Ammon's horn (tissue), 1 donor: Measurements from ENCODE around the gene TSHZ3.

Source experiments
- DNase-seq: peaks from one replicate; pipeline ENCODE4 v3.0.0-alpha.2; 2016; ENCODE audit warnings: low spot score

Gene TSHZ3

DNA sequence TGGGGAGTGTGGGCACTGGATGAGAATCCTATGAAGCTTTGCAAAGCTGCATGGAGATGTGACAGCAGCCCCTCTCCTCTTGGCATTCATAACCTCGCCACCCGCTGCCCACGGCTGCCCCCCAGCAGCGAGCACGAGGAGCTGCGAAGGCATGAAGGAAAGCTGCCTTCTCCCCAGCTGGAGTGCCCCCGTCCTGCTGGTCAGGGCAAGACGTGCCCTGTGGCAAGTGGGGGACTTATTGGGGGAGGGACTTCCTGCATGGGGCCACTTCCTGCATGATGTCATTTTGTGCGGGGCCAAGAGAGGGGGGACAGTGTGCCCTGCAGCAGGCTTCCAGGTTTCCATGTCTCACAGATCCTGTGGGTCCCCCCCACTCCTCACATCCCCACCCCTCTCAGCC, 85.9 kb downstream of the TSHZ3 start:
- no peak for DNase-seq

DNA sequence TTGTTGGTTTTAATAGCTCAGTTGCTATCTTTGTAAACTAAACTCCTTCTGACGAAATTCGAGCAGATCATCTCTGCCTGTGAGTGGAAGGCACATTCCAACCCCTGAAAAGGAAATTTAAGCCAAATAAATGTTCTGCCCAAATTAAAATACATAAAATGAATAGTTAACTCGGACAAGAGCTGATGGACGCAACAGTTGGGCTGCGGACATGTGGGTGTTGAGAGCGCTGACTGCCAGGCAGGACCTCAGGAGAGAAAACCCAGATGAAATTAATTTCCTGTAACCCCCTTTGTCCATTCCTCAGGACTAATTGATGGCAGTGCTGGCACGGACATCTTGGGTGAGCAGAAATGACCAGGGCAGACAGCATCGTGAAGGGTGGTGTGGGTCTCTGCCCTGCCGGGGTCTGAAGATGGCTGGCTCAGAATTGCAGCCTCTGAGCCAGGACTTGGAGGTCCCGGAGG, 86.5 kb downstream of the TSHZ3 start:
- DNase-seq = no peak

DNA sequence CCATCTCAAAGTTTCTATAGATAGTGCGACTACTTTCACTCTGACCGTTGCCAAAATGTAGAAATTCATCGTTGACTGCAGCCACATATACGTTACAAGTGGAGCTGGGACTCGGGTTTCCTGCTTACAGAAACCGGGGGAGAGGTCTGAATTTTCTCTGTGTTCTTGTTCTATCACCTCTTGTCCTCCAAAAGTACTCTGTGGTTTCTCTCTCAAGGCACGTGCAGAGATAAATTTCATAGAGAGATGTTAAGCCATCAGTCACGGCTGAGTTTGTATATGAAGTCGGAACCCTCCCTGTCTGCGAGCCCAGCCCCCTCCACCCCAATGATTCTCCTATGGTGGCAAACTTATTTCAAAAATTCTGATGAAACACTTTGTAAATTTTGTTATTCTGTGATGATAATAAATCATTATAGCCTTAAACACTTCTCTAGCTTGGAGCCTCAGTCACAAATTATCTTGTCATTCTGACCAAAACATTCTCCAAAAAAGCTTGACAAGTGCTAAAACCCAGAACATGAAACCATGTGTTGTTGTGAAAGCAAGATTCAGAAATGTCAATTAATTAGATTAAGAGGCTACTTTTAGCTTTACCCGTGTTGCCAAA, 87.5 kb downstream of the TSHZ3 start:
- DNase-seq = no peak

DNA sequence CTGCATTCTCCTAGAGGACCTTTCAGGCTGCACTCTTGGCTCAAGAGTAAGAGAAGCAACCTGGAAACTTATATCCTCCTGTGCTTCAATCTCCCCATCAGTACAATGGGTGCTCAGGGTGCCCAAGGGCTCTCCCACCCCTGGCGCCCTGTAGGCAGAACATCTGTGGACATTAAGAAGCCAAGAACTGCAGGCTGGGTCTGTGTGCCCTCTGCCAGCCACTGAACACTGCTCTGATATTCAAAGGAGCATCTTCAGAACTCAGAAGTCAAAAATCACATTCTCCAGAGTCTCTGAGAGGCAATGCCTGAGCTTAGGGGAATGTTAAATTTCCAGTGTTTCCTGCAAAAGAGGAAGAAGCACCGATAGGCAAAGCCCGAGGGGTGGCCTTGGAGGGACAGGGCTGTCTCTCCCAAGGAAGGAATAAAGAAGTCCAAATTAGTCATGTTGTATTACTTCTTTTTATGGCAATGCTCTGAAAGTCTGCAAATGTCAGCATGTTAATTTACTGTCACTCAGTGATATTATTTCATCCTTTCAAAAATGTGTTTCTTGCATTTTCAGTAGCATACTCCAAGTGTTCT, 88.1 kb downstream of the TSHZ3 start:
- DNase-seq = no peak

DNA sequence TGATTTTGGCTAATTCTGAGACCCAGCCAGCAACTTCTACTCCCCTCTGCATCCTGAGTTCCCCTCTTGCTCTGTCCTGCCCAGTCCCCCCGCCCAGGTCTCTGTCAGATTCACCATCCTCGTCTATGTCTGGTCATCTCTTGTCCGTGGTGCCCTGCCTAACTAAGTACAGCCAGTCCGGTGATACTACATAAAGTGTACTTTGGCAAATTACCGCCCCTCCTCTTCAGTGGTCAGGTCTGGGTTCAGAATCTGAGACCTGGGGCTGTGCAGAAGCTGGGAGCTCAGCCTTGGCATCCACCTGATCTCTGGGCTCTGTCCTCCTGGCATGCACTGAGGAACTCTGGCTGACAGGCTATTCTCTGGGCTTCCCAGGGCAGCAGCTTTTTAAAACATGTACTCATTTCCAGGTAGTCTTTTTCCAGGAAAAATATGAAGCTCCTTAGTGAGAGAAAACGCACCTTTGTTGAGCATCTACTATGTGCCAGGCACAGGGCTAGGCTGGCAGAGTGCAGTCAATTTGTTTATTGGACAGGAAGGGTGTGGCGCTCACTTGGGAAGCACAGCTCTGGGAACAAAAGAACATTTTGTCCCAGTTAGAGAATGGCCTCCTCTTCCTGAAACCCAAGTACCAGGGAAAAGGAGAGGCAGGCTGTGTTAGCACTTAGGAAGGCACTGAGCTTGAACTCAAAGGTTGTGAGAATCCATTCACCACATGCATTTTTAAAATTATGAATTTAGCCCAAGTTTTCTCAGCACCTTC, 88.9 kb downstream of the TSHZ3 start:
- no peak for DNase-seq

DNA sequence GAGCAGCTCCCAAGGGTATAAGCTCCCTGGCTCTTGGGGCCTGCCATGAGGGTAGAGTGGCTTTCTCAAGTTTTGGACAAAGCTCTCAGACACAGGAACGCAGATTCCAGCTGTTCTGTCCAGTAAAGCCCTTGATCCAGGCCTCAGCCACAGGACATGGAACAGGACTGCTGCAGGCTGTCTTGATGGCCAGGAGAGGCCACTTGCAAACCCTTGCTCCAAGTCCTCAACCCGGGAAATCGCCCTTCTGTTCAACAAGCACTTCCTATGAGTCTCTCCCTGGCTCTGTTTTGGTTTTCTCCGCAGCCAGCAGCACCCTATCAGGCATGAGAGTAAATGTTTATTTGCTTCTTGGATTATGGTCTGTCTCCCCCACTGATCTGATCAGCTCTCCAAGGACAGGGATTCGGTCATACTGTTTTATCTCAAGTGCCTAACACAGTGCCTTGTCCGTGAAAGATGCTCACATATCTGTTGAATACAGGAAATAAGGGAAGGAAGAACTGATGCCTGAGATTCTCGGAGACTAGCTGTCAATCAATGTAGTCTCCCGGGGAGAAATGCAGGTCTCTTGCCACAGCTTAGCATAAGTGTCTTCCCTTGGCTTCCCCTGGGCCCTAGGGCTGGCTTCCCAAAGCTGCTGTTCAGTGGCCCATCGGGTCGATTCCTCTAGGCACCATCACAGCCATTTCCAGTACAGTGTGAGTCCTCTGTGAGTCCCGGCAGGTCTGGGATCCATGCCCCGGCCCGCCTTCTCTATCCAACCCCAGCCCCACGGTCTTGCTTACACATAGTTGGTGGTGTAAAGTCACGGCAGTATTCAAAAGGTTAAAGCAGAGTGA, 90.8 kb downstream of the TSHZ3 start:
- no peak for DNase-seq

DNA sequence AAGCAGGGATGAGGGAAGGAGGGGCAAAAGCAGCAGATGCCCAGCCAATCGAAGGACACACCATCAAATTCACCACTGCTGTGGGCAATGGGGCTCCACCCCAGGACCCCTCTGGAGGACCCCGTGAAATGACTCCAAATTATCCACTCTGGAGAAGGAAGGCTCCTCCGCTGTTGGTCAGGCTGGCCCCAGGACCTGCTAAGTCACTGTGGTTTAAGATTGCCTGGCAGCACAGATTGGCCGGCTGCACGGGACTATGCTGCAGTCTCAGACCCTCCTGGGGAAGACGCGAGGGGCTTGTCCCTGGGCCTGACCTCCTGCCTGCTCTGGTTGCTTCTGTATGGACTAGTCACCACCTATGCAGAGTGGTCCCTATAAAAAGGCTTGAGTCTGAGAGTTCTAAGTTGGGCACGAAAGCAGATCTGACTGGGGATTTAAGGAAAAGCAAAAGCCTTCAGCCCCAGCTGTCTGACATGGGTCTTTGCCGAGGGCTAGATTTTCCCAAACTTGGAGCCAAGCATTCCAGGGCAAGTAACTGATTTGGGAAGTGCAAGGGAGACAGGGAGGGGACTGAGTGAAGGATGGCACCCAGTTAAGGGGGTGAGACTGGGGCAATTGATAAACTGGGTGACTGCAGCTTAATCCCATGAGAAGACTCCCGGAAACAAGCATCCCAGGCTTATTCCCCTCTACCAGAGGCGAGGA, 91.7 kb downstream of the TSHZ3 start:
- DNase-seq = no peak

DNA sequence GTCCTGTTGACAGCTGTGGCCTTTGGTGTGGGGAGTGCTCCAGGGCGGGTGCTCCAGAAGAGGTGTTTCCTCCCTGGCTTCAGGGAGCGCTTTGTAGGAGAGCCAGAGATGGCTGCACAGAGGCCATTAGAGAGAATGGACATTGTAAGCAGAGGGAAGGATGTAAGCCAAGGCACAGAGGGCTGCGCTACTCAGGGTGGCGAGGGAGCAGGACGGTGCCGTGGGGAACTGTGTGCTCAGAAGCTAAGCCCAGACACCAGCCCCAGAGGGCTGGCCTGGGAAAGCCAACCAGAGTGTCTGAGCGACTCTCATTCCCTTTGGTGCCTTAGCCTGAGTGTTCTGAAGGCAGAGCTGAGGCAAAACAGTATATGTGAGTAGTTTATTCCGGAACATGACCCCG, 92.2 kb downstream of the TSHZ3 start:
- no peak for DNase-seq

DNA sequence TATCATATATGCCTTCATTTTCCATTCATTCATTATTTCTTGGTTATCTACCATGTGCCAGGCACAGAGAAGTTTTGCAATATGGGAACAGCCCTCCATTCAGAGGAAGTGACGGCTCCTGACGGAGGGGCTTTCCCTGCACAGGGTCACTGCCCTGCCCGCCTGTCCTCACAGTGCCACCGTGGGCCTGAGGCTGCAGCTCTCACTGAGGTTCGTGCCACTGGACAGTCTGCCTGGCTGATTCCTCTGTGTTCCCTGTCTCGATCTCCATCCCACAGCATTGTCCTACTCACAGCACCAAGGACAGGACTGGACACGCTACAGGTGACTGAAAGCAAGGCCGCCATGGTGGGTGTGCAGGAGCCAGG, 92.7 kb downstream of the TSHZ3 start:
- no peak for DNase-seq

DNA sequence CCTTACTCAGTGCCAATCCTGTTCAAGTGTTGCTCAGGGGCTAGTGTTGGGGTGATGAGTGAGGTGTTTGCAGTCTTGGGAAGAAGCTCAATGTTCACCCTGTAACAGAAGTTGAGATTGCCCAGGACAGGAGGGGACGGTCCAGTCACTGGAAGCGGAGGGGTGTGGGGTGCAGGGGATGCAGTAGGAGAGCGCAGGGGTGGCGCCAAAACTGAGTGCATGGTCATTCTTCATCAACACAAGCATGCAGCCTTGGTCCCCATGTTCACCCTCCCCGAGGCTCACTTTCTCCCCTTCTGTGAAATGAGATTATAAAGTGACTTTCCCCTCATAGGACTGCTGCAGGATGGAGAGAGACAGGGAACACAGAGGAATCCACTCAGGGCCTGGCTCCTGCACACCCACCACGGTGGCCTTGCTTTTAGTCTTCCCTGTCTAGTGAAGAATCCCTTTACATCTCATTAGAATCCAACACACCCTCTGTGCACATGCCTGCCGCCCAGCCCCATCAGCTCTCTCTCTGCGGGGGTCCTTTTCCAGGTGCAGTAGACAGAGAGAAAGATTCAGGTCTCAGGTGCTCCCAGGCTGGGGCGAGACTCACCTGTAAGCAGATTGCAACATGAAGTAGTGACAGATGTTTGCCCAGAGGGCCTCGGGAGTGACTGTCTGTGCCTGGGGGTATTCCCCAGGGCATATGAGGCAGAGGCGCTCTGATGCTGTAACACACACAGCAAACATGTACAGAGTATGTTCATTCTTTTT, 93.2 kb downstream of the TSHZ3 start:
- DNase-seq = no peak

DNA sequence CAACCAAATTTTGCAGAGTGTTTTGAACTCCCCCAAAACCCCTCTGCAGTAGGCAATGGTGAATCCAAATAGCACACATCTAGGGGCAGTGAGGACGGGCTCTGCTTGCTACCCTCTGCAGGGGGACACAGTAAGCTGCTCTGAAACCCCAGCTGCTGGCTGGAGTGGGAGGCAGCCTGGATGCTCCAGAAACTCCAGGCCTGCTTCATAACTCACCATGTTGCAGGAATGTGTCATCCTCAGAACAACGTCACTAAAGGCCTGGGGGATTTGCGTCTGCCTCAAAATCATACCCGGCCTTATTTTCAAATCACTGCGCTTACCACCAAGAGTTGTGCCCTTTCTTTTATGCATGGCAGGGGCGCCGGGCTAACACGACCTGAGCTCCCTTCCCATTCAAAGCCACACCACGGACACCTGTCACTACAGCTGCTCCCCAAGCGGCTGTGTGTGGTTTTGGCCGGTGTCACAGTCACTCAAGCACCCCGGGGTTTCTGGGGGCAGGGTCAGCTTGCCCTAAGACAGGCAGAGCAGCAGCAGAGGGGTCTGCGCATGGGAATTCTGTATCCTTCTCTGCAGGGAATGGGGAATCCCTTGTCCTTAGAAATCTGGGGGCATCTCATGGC, 93.9 kb downstream of the TSHZ3 start:
- DNase-seq = no peak

DNA sequence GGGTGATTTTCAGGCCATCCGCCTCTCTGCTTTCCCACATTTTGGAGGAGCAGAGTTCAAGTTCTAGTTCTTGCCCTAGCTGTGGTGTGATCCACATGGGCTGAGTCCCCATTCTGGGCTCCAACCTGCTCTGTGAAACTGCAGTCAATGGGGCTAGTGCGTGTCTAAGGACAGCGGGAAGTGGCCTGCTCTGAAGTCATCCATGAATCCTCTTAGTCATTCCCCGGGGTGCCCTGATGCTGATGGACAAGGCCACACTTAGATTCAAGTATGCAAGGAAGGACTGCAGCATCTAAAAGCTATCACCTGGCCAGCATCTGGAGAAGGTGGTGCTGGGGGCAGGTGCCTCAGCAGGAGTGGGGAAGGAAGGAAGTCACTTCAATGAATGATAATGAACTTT, 94.6 kb downstream of the TSHZ3 start:
- no peak for DNase-seq

DNA sequence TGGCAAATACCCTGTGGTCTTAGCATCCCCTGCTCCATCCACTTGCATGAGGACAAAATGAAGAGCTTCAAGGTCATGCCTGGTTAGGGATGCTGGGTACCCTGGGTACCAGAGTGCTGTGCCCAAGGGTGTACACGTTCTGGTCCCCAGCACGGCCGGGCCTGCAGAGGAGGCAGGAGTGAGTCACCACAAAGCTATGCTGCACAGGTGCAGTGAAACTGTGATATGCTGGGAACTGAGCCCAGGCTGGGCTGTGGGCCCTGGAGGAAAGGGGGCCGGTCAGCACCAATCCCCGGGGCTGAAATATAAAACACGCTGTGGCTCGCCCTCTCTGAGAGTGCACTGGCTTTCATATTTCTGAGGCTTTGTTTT, 95.1 kb downstream of the TSHZ3 start:
- DNase-seq = no peak

DNA sequence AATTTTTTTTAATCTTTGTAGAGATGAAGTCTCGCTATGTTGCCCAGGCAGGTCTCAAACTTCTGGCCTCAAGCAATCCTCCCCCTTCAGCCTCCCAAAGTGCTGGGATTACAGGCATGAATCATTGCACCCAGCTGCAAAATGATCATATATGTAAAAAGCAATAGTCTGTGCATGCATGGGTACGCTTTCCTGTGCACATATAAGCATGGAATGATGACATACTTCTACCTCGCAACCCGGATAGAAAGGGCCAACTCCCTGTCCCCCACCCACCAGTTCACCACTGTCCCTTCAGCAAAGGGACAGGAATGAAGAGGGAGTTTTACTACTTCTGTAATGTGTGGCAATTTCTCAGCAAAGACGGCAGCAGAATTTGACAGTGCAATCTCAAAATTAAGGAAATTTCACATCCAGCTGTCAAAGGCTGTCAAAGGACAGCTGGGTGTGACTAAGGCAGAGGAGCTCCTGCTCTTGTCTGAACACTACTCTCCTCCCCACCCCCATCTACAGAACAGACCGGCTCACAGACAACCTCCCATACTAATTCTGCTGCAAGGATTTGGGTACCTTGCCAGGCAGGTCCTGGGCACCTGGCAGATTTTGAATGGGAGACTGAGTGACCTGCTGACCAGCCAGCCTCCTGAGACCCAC, 95.6 kb downstream of the TSHZ3 start:
- no peak for DNase-seq

DNA sequence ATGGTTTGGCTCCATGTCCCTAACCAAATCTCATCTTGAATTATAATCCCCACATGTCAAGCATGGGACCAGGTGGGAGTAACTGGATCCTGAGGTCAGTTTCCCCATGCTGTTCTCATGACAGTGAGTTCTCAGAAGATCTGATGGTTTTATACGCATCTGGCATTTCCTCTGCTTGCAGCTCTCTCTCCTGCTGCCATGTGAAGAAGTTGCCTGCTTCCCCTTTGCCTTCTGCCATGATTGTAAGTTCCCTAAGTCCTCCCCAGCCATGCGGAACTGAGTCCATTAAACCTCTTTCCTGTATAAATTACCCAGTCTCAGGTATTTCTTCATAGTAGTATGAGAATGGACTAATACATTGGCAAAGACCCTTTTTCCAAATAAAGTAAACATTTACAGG, 96.8 kb downstream of the TSHZ3 start:
- DNase-seq = no peak

DNA sequence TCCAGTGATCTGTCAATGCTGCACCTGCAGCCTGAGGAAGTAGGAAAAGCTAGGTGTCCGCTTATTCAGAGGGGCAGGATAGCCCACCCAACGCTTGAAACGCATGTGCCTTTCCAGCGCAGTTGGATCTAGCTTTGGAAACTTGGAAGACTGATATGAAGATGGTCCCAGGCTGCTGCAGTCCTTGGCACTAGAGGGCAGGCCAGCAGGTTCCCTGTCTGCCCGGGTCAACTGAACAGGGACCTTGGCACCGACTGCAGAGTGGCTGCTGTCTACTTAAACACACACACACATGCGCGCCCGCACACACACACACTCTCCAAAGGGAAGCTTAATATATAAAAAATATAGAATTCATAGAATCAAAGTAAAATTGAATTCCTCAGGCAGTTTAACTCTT, 100.0 kb downstream of the TSHZ3 start:
- DNase-seq = no peak

DNA sequence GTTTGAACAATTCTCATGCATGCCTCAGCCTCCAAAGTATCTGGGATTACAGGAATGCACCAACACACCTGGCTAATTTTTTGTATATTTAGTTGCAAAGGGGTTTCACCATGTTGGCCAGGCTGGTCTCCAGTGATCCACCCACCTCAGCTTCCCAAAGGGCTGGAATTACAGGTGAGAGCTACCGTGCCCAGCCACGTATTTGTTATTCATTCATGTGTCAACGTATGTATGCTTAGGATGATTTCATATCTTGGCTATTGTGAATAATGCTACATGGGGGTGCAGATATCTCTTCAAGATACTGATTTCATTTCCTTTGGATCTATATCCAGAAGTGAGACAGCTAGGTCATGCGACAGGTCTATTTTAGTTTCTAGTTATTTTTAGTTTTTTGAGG, 113.4 kb downstream of the TSHZ3 start:
- DNase-seq = no peak

DNA sequence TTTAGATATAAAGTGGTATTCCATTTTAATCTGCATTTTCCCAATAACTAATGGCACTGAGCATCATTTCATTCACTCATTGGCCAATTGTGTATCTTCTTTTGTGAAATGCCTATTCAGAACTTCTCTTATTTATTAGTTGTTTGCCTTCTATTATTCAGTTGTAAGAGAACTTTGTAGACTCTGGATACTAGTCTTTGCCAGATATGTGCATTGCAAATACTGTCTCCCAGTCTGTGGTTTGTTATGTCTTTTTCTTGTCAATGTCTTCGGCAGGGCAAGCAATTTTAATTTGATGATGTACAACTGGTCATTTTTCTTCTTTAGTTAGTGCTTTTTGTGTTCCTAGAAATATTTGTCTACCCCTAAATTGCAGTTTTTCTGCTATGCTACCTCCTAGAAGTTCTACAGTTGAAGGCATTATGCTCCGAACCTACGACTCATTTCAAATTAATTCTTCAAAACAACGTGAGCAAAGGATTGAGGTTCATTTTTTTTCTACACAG, 115.9 kb downstream of the TSHZ3 start:
- DNase-seq = no peak

DNA sequence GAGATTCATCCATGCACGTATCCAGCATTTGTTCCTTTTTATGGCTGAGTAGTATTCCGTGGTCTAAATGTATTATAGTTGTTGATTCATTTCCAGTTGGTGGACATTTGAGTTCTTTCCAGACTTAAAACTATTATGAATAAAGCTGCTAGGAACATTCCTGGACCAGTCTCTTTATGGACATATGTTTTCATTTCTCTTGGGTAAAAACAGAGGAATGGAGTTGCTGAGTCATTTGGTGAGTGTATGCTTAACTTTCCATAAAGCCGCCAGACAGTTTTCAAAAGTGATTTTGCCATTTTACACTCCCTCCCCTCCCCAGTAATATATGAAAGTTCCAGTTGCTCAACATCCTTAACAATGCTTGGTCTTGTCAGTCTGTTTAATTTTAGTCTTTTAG, 116.4 kb downstream of the TSHZ3 start:
- no peak for DNase-seq

DNA sequence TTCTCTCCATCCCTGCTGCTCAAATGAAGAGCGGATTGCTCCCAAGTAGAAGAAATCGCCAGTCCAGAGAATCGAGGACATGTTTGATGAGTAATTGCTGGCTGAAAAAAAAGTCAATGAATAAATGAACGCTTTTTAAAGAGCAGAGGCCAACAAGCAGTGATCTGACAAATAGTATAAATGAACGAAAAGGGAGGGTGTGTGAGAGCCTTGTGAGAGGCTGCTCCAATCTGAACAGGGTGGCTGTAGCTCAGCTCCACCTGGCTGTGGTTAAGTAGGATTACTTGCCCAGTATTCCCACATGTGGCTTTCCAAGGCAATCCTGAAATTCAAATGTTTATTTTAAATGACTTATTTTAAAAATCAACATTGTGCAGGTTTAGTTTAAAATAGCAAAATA, 117.1 kb downstream of the TSHZ3 start:
- DNase-seq = no peak
